Activated CD4-positive, alpha-beta T cell treated with anti-CD3 and anti-CD28 coated beads, Interleukin-2, amount 50 U/mL, for 1 hour (primary cell): ENCODE measurements around the gene PPP1R1A.
A peak's percentile ranks its signal among the peaks of the same experiment; 100 is the strongest.

ENCODE experiments used
- DNase-seq: peaks from one replicate; pipeline ENCODE4 v3.0.0-alpha.2; 2020

The PPP1R1A gene

DNA sequence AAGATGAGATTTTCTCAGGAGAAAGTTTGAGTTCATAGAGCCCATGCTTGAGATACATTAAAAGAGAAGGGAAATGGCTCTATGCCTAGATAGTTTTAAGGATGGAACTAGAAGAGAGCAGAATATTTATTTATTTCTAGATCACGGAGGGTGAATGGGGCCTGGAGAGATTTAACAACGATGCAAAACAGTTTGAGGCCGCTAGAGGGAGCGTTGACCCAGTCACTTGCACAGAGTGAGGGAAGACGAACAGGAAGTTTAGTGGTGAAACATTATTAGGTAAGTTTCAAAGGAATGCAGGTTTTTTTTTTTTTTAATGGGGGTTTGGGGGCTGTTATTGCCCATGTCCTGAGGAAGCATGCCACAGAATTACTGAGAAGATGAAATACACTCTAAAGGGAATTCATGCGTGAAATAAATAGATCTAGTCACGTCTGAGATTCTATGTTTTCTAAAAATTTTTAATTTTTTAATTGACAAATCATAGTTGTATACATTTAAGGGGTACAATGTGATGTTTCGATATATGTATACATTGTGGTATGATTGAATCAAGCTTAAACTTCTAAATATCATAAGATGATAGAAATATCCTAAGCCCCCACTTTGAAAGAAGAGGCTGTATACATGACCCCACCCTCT, 14.8 kb upstream of the PPP1R1A start:
- DNase-seq: peak; percentile 57

DNA sequence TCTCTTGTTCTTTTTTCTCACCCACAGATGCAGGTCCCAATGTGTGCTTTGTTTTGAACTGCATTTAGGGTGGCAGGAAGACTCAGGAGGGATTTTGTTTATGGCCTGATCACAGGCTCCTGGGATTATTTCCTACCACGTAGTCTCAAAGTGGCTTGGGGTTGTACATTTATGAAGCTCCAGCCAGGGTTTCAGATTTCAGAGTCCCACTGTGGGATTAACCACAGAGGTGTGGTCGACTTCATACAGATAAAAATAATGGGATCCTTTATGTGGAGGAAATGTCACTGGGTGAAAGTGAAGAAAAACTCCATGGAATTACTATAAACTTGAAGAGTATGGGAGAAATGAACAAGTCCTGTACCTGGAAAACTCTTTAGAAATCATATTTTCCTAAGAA, 14.2 kb upstream of the PPP1R1A start:
- no peak for DNase-seq

DNA sequence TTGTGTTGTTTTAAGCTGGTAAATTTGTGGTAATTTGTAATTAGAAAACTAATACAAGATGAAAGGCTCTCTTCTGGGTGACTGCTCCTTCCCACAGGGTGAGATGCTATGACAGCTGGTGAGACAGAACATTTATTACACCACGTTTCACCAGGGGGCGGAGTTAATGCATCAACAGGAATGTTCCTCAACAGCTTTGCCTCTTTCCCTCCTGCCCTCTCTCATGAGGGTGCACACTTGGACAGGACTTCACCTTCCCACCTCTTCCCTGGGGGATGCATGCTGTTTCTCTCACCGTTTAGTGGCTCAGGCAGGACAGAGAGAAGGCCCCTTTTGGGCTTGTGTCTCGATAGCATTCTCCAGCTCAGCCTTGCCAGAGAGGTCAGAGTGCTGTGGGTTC, 13.4 kb upstream of the PPP1R1A start:
- DNase-seq: no peak

DNA sequence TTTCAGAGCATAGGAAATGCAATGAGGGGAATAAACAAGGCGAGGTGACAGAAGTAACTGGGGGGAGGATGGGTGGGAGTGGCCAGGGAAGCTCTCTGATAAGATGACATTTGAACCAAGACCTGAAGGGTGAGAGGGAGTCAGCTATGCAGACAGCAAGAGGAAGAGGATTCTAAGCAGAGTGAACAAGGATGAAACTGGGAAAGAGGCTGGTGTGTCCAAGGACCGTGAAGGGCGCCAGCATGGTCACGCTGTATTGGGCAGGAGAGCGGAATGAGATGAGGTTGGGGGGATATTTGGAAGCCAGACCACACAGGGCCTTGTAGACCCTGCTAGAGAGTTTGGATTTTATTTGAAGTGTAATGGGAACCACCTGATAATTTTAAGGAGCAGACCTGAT, 10.5 kb upstream of the PPP1R1A start:
- DNase-seq: no peak

DNA sequence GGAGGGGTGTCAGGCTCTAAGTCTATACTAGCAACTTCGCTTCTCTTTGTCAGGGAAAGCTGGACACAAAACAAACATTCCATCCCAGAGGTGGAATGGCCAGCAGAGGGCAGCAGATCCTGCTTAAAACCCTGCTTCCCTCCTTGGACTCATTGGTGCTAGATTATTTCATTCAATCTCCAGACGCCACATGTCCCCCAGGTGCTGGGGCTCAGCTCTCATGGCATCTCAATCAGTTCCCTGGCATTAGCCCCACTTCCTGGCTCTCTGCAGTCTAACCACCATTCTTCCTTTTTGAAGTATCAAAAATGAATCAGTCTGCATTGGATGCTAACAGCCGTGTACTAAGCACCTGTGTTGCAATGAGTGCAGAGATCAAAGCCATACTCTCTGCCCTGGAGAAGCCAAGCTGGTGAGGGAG, 8.1 kb upstream of the PPP1R1A start:
- peak; percentile 50 for DNase-seq

DNA sequence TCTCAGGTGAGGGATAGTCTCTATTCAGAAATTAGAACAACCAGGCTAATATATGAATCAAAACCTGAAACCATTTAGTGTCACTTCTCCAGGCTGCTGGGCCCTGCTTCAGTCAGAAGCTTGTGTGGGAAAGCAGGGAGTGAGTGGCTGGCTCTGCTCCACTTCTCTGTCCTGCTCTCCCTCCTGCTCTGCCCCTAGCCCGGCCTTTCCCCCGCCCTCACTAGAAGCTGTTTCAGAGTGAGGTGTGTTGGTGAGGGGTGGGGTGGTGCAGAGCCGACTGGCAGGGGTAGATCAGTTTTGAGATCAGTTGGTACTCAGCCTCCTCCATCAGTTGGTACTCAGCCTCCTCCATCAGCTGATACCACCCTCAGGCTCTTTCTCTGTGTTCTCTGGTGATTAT, 7.0 kb upstream of the PPP1R1A start:
- no peak for DNase-seq

DNA sequence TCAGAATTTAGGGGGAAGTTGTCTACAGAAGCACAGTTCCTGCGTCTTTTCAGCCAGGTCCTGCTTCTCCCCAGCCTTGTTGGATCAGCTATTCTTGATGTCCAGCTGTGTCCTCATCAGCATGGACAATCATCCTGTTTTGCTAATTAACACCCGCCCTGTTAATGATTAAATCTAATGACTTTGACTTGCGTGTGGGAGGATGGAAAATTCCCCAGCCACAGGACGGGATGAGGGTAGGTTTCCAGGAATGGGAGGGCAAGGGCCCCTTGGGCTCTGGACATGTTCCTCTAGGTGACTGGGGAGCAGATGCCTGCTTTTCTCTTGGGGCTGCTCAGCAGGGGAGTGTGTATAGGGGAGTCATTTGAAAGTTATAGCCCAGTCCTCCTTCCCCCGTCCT, 5.3 kb upstream of the PPP1R1A start:
- no peak for DNase-seq

DNA sequence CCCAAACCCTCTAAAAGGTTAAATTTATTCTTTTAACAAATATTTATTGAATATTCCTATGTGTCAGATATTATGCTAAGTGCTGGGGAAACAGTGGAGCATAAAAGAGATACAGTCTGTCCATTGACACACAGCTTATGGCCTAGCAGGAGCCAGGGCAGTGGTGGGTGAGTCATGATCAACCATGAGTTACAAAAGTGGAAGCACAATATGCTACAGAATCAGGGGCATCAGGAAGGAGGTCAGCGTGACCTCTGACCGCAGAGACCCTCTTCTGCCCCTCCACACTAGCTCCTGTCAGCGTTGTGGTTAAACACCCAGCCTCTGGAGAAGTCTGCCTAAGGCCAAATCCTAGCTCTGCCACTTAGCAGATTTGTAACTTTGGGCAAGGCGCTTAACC, 4.7 kb upstream of the PPP1R1A start:
- DNase-seq: no peak

DNA sequence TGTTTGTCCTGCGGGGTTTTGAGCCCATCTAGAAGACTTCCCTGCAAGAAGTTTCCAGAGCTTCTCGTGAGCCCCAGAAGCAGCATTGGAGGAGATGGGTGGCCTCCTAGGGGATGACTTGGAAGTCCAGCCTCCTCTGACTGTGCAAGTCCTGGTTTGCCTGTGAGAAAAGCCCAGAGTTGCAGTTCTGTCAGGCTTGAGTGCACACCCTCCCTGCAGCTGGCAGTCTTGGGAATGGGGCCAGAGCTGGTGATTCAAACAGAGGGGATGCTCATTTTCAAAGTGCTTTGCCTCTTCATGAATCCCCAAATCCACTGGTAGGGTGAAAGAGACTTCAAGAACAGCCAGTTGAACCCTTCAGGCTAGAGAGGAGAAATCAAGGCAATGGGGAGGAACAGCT, 3.9 kb upstream of the PPP1R1A start:
- no peak for DNase-seq

DNA sequence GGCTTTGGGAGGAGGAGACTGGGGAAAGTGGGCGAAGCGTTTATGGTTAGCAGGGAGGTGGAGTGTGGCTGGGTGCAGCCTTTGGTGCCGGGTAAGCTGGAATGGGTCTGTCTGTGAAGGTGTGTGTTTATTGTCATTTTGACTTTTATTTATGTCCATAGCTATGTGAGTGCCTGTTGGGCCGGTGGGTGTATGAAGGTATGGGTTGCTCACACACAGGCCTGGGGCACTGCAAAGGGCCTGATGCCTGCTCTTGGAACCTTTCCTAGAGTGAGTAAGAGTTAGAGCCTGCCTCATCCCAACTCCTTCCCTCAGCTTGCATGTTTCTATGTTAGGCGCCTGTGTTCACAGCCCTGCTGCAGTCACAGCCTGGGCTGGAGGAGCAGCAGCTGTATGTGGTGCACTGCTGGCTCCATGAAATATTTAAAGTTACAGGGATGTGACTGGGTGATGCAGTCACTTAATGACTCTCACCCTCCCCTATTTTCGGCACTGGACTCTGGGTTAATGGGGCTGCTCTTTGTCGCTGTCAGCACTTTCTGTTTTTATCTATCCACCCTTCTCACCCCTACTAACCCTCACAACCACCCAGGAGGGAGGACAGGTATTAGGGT, 2.6 kb upstream of the PPP1R1A start:
- DNase-seq: no peak

DNA sequence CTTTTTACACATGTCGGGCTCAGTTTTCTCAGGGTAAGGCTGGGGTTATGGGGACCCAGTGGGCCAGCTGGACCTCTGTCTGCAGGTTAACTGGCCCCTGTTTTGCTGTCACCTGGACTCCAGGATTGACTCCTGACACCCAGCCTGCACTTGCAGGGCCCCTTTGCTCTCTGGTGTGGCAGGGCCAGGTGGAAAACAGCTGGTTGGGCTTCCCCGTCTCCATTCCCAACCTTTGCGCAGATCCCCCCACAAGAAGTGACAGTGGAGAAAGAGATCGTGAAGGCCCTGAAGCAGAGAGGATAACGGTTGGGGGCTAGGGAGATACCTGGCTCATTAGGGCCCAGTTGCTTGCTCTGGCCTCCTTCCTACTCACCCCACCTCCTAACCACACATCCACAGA, 1.5 kb upstream of the PPP1R1A start:
- DNase-seq: no peak

DNA sequence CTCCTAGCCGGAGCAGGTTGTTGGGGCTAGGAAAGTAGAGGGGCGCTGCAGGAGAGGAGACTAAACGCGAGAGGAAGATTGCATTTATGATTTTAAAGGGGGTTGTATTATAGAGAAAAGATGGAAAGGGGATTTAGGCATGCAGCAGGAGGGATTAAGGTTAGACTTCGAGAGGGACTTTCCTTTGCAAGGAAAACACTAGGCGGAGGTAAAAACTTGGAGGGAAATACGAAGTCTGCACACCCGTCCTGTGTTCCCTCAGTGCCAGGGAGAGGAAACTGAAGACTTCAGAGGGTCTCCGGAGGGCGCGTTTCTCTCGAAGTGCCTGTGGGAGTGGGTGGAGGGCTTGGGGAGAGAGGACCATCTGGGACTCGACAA, 420 bp upstream of the PPP1R1A start:
- no peak for DNase-seq

DNA sequence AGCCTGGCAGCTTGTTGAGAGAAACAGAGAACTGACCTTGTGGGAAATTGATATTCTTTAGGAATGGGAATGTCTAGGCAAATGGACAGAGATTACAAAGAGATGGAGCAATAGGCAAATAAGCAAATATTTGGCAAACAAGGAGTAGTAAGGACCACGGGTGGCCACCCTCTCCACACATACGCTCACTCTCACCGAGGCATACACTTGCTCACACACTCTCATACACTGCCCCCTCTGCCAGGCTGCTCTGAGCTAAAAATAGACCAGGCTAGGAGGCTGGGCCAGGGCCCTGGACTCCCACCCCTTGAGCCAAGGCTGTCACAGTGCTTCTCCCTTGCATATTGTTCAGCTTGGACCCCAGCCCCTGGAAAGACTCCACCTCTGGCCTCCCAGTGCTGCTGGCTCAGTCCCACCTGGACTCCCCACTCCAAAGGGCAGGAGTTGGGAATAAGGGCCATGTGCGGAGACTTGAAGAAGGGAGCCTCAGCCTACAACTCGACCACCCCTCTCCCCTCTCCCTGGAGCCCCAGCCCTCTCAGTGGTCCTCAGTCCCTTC, 1.1 kb downstream of the PPP1R1A start:
- DNase-seq: no peak

DNA sequence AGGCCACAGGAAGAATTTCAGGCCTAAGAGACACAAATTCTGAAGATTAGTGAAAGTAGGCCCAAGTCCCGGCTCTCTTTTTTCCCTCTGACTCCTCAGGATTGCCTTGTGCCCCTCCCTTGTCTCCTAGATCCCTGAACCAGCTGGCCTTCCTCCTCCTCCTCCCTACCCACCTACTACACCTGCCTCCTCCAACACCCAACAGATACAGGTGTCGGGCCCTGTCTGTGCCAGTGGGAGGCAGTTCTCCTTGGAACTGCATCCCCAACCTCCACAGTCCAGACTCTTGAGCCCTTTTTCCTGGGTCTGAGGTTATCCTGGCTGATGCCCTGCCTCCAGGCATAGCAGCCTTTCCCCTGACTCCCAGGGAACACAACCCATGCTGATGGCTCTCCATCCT, 1.8 kb downstream of the PPP1R1A start:
- no peak for DNase-seq

DNA sequence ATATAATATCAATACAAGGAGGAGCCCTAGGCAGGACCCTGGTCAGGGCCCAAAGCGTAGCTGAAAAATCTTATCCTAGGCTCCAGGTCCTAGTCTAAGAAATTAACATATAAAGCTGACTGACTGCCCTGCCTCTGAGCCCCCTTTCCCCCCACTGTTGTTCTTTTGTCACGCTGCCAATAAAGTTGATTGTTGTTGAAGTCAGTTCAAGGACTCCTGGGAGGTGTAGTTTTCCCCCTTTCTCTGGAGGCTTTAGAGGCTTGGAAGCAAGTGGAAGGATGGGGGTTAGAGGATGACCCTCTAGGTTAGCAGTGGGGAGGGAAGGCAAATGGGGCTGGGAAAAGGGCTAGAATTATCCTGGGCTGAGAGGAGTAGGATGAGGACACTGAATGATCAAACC, 3.2 kb downstream of the PPP1R1A start:
- DNase-seq: no peak

DNA sequence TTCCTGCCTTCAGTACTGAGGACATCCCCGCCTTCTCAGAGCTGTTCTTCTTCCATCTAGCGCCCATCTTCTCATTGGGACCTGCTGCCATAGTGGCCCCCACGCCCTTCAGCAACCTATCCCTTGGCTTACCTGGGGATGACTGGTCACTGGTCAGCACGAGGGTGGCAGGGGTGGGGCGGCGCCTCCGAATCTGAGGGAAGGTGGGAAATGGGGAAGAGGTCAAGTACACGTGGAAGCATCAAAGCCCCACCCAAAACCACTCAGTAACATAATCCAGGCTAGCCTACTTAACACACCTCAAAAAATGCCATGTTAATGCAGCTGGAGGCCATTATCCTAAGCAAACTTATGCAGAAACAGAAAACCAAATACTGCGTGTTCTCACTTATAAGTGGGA, 4.3 kb downstream of the PPP1R1A start:
- DNase-seq: no peak

DNA sequence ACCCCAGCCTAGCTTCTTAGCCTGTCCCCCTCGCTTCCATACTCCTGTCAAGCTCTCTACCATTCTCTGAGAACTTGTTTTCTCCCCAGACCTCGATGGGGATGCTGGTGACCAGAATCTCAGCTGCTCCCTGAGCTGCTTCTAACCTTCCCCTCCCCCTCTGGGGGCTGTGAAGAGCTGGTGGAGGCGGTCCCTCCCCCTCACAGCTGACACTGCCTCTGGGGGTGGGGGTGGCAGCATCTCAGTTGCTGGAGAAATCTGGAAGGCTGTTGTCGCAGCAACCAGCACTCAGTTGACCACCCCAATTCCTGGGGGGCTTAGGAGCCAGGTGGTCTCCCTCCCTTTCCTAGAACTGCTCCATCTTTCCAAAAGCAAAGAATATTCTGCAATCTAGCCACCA, 4.7 kb downstream of the PPP1R1A start:
- DNase-seq: no peak

DNA sequence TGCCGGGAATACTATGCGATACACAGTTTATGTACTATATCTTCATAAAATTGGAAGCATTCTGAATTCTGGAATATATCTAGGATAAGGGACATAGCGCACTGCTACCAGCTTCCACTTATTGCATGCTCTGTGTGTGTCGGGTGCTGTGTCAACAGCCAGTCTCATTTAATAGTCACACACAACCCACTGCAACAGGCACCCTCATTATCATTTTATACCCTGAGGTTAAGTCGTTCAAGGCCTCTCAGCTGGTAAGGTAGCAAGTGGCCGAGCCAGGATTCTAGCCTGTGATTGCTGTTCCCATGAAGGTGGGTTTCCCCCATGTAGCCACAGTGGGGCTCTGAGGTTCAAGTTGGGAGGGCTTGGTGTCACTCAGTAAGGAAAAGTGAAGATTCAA, 7.0 kb downstream of the PPP1R1A start:
- no peak for DNase-seq

DNA sequence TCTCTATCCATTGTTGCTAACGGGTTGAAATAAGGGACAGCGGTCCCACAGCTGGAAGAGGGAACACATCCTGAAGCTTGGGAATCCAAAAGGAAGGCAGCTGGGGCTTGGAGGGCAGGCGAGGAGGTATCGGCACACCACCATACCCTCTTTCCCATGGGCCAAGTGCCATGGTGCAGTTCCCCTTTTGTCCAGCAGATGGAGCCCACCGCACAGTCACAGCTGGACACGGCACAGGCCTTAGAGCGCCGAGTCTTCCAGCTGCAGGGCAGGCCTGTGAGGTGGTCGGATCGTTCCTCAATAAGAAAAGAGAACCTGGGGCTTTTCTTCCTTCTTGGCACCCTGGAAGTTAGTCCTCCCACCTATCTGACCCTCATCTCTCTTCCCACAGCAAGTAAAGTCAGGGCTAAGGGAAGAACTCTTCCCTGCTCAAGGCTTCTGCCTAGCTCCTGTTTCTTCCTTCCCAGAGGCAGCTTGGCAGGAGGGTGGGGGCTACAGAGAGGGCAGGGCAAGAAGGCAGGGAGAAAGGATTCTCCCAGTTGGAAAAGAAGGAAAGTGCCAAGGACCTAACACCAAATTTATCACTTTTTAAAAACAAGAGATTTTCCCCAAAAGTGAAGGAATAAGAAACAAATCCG, 8.6 kb downstream of the PPP1R1A start:
- peak; percentile 82 for DNase-seq

DNA sequence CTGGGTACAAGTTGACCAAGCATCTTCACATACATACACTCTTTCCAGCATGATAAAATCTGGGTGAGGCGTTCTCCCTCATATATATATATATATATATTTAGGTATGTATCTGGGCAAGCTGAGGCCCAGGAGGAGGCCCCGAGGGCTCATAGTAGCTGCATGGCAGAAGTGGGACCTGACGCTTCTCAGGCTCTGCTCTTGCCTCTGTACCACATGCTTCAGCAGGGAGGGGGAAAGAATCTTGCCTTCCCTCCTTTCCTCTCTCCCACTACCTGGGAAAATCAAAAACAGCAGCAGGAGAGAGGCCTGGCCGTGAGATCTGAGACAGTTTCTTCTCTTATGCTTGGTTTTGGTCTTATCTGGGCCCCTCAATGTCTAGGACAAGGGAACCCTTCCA, 9.2 kb downstream of the PPP1R1A start:
- DNase-seq: no peak

DNA sequence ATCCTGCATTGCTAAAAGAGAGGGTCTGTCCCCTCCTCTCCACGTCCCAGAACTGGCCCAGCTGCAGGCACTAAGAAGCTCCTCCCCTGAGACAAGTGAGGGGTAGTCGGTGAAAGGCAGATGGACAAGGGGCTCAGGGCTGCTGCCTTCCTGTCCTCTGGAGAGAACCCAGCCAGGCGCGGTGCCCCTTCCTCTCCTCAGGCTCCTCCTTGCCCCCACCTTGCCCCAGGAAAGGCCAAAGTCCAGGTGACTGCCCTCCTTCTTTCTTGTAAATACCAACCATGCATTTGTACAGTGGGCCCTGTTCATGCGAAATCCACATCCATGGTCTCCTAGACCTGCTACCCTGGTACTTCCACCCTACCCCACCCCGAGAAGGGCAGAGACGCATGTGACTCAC, 9.7 kb downstream of the PPP1R1A start:
- no peak for DNase-seq

DNA sequence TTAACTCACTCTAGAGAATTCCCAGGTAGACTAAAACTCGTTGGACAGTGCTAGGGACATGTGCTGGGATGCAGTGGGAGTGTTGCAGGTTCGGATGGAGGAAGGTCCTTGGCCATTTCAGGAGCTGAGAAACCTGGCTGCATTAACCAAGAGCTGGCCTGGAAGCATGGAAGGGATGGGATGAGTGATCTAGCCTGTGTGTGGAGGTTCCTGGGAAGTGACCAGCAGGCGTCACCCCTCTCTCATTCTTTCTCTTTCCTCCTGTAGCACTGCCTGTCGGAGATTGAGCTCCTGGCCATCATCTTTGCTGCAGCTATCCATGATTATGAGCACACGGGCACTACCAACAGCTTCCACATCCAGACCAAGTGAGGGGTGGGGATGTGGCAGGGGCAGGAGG, 15.6 kb downstream of the PPP1R1A start:
- DNase-seq: no peak

DNA sequence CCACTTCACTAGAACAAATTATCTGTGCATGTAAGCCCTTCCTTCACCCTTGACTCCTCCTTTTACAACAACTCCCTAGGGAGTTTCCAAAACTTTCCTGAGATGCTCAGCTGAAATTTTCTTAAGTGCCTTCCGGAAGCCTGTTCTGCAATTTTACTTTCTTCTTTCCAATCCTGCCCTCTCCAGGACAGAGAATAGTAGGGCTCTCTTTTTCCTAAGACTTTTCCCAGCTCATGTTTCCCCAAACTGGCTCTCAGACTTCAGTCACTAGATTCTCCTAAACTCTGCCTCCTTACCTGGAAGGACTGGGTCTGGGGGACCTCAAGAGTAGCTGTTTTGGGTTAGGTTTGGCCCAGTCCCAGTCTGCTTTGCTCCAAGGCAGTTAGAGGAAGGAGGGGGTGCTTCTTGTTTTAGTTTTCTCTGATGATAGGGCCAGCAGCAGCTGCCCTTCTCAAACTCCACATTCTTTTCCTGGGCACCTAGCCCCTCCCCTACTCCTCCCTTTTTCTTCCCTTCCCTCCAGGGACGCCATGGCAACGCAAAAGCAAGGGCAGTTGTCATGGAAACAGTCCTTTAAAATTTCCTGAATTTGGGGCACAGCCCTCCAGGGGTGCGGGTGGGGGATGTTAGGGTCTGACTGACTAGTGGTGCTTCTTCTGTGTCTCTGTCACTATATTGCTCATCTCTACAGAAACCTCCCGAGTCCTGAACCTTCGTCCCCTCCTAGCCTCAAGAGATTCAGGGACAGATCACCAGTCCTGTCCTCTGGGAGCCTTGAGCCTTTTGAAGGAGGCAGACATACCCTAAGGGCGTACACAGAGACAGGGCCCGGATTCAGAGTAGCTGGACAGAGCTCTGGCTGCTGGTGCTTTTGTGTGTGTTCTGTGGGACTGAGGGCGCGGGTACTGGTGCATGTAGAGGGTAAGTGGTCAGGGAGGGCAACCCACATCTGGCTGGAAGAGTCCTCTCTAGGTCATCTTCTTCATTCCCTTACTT, 17.0 kb downstream of the PPP1R1A start:
- DNase-seq: no peak
